GM12878 (cell line): ENCODE data around the gene OSTC. TPM values are rescaled to one million over a fixed set of nuclear protein-coding genes. Genes with fewer than 3 reads are reported as not detected.

Experiments
- BACH1 ChIP-seq: fragments of 450-650 bp; IDR thresholded peaks from 2 replicates; pipeline ENCODE4 v1.6.1; 2017; ENCODE audit warnings: mild to moderate bottlenecking, borderline replicate concordance
- BMI1 ChIP-seq: fragments of 450-650 bp; IDR thresholded peaks from 2 replicates; pipeline ENCODE4 v1.6.1; 2016; ENCODE audit warnings: mild to moderate bottlenecking, moderate library complexity, borderline replicate concordance
- EGR1 ChIP-seq, 2 experiments: IDR thresholded peaks; 1 replicate in 1 of 2; 2 replicates in 1 of 2; pipeline ENCODE4 v1.6.1; 2011 to 2012; ENCODE audit warnings: low read depth in 2 of 2, low read length in 2 of 2, borderline replicate concordance in 1 of 2, mild to moderate bottlenecking in 1 of 2, moderate library complexity in 1 of 2
- EZH2 ChIP-seq: IDR thresholded peaks from 2 replicates; pipeline ENCODE4 v1.6.1; 2012; ENCODE audit warnings: low read depth, mild to moderate bottlenecking, control low read depth, inconsistent platforms, low read length, borderline replicate concordance; ENCODE audit not compliant: control insufficient read depth
- GATAD2B ChIP-seq: fragments of 450-650 bp; conservative IDR thresholded peaks from 2 replicates; pipeline ENCODE4 v1.6.1; 2017; ENCODE audit warnings: low read depth, mild to moderate bottlenecking, moderate library complexity
- HSF1 ChIP-seq: fragments of 150-350 bp; IDR thresholded peaks from 2 replicates; pipeline ENCODE4 v1.6.1; 2014; ENCODE audit warnings: mild to moderate bottlenecking, low read depth, low read length
- JUNB ChIP-seq: IDR thresholded peaks from 2 replicates; pipeline ENCODE4 v1.6.1; 2016; ENCODE audit warnings: antibody characterized with exemption, mild to moderate bottlenecking
- LARP7 ChIP-seq: fragments of 450-650 bp; IDR thresholded peaks from 2 replicates; pipeline ENCODE4 v1.6.1; 2017; ENCODE audit warnings: mild to moderate bottlenecking
- NBN ChIP-seq: fragments of 450-650 bp; IDR thresholded peaks from 2 replicates; pipeline ENCODE4 v1.6.1; 2016
- NFIC ChIP-seq: IDR thresholded peaks from 2 replicates; pipeline ENCODE4 v1.6.1; 2012; ENCODE audit warnings: low read depth, mild to moderate bottlenecking, inconsistent platforms, low read length, moderate library complexity
- TCF3 ChIP-seq: IDR thresholded peaks from 2 replicates; pipeline ENCODE4 v1.6.1; 2012; ENCODE audit warnings: low read depth, mild to moderate bottlenecking, low read length, borderline replicate concordance; ENCODE audit not compliant: insufficient read depth
- ZBTB11 ChIP-seq: fragments of 450-650 bp; formaldehyde crosslinking; IDR thresholded peaks from 2 replicates; pipeline ENCODE4 v1.5.0; 2022; ENCODE audit warnings: mild to moderate bottlenecking, missing genetic modification characterization
- ZBTB33 ChIP-seq: fragments of 450-650 bp; IDR thresholded peaks from 2 replicates; pipeline ENCODE4 v1.6.1; 2017; ENCODE audit warnings: mild to moderate bottlenecking
- polyA plus RNA-seq, 11 experiments: library from polyadenylated mRNA; depleted of rRNA in 4 of 11; unstranded in 6 of 11; stranded (reverse) in 5 of 11; fragments of >200 nt; fragmentation: Nextera tagmentation in 4 of 11; fragmentation: Illumina TruSeq in 1 of 11; extraction: Ambion mirVana in 4 of 11; extraction: Trizol in 1 of 11; gene quantifications; 1 replicate in 1 of 11; 2 replicates in 10 of 11; pipeline versions ENCODE4 v1.2.1 to v1.2.3, GENCODE V29; 2011 to 2016; ENCODE audit warnings: inconsistent platforms in 2 of 11, missing spikeins in 2 of 11, low read depth in 1 of 11
- total RNA-seq, 4 experiments: library from RNA; depleted of rRNA in 3 of 4; stranded (reverse); fragments of >200 nt in 3 of 4; fragmentation: Illumina TruSeq in 1 of 4; extraction: Trizol in 1 of 4; gene quantifications; 2 replicates each; pipeline versions ENCODE4 v1.2.1 to v1.2.3, GENCODE V29; 2013 to 2021
- TF ChIP-seq, protein P1 (sequence below): IDR thresholded peaks from 2 replicates; pipeline ENCODE4 v1.6.1; 2012; ENCODE audit warnings: mild to moderate bottlenecking, low read depth, low read length
- TF ChIP-seq, protein P2 (sequence below): IDR thresholded peaks from 2 replicates; pipeline ENCODE4 v1.6.1; 2011; ENCODE audit warnings: borderline replicate concordance, low read depth, mild to moderate bottlenecking, moderate library complexity, mixed read lengths, low read length; ENCODE audit not compliant: insufficient read depth; ENCODE audit errors: extremely low read length

The OSTC gene
- total and polyA plus RNA-seq, 10 of the 15 experiments (the other 5 are each of a cell fraction or from before 2014, with no cell fraction given): 106 to 681 (median 181) TPM

DNA sequence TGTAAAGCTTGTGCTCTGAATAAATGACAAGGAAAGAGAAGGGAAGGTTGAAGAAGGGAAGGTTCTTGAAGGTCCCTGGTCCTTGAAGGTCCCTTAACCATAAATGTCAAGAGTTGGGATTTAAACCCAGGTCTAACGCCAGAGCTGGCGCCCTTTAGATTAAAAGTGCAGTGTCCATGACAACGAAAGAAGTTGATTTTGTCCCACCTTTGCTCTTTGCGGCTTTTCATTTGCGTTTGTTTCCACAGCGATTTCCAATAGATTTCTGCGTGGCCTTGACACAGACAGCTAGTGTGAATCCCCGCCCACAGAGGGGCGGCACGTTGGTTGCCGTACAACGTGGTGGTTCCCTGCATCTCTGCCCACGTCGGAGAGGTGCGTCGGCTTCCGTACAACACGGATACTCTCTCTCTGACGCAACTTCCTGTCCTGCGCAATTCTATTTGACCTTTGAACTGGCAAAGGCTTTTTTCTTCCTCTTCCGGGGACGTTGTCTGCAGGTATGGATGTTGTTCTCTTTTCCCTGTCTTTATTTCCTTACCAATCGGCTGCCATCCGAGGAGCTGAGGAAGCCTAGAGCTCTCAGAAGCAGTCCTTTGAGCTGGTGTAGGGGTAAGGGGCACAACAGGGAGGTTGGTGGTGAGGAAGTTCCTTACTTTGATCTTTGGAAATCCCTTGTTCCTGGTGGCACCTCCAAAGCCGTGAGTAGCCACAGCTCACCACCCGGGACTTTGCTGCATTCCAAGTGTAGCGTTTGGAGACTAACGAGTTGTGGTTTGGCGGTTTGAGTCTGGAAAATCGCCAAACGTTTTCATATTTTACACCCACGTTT lies 30.1 kb upstream of the OSTC start, which contains the start of gene RPL34 (continued):
- TF ChIP-seq, protein P1, sequence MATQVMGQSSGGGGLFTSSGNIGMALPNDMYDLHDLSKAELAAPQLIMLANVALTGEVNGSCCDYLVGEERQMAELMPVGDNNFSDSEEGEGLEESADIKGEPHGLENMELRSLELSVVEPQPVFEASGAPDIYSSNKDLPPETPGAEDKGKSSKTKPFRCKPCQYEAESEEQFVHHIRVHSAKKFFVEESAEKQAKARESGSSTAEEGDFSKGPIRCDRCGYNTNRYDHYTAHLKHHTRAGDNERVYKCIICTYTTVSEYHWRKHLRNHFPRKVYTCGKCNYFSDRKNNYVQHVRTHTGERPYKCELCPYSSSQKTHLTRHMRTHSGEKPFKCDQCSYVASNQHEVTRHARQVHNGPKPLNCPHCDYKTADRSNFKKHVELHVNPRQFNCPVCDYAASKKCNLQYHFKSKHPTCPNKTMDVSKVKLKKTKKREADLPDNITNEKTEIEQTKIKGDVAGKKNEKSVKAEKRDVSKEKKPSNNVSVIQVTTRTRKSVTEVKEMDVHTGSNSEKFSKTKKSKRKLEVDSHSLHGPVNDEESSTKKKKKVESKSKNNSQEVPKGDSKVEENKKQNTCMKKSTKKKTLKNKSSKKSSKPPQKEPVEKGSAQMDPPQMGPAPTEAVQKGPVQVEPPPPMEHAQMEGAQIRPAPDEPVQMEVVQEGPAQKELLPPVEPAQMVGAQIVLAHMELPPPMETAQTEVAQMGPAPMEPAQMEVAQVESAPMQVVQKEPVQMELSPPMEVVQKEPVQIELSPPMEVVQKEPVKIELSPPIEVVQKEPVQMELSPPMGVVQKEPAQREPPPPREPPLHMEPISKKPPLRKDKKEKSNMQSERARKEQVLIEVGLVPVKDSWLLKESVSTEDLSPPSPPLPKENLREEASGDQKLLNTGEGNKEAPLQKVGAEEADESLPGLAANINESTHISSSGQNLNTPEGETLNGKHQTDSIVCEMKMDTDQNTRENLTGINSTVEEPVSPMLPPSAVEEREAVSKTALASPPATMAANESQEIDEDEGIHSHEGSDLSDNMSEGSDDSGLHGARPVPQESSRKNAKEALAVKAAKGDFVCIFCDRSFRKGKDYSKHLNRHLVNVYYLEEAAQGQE: 0 out of 2 replicates have a peak, but pooled peaks have one; percentile 42
- TF ChIP-seq JUNB: no peak
- TF ChIP-seq, protein P2, sequence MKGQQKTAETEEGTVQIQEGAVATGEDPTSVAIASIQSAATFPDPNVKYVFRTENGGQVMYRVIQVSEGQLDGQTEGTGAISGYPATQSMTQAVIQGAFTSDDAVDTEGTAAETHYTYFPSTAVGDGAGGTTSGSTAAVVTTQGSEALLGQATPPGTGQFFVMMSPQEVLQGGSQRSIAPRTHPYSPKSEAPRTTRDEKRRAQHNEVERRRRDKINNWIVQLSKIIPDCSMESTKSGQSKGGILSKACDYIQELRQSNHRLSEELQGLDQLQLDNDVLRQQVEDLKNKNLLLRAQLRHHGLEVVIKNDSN: no peak
- TF ChIP-seq BACH1: peak; percentile 73; the same call in 1 of the 2 replicates
- TF ChIP-seq NBN: peak; percentile 84
- no peak; the same call in 1 of the 2 replicates for TF ChIP-seq GATAD2B
- TF ChIP-seq EZH2: no peak
- TF ChIP-seq ZBTB11 (CRISPR knock-in tag): no peak
- TF ChIP-seq BMI1: no peak
- TF ChIP-seq NFIC: peak; percentile 66; the same call in 1 of the 2 replicates
- TF ChIP-seq EGR1 (IDR thresholded peaks at IDR 0.05; ENCODE audit: borderline replicate concordance in 1 of 2, low read depth in 2 of 2, low read length in 2 of 2): peak; percentile 51 to 82; a peak in 2 of 3 replicates
- TF ChIP-seq ZBTB33: no peak
- peak; percentile 65; the same call in 1 of the 2 replicates for TF ChIP-seq HSF1
- TF ChIP-seq TCF3: peak; percentile 36; the same call in 1 of the 2 replicates
- 0 out of 2 replicates have a peak, but pooled peaks have one; percentile 59 for TF ChIP-seq LARP7
